ENCODE results near the gene LRRTM4. TPM values are rescaled to one million over a fixed set of nuclear protein-coding genes. Genes with fewer than 3 reads are reported as not detected.
A peak's percentile ranks its signal among the peaks of the same experiment; 100 is the strongest.

Gene LRRTM4
- polyA plus RNA-seq, 3 donors: 0.68 to 1.9 (median 1.3) TPM

DNA sequence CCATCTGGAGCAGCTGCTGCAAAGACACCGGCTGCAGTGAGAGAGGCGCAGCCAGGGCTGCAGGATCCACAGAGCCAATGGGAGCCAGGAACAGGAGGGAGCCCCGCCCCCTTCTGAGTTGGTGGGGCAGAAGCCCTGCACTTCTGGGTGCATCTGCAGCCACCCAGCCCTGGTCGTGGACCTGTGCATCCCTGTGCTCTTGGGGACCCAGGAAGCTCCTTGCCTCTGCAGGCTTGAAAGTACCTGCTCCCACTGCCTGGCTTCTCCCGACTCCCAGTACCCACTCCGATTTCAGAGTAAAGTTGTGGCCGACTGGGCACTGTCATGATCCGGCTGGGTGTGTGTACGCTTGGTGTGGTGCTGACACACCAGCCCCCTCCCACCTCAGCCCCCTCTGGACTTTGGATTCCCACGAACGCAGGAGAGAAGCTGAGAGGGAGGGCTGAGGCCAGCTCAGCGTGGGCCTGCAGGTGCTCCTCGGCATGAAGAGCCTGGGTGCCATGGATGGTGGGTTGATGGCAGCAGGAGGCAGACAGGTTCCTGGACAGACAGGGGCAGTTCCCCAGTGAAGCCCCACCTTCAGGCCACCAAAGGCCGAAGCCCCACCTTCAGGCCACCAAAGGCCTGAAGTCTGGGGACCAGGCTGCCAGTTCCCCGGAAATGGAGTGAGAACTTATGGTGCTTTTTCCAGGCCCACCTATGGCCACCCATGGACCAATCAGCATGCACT lies 34.9 kb downstream of the LRRTM4 start:
- DNase-seq (ENCODE audit: extremely low read depth in 1 of 11, low read depth in 9 of 11, low spot score in 4 of 11): no peak

DNA sequence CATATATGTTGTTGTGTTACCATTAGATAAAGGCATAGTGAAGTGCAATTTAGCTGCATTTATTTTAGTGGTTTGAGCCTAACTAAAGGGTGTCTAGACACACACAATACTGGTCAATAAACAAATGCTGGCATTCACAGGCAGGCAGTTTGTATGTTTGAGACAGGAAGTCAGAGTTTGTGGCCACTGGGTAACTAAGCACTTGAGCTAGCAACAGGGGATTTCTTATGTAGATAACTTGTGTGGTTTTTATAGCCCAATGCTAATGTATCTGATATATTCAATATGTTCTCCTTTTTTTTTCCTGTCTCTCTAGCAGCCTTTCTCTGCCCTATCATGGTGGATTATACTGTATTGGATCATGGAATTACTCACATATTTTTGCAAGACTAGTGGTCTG lies 38.1 kb downstream of the LRRTM4 start:
- DNase-seq (ENCODE audit: extremely low read depth in 1 of 11, low read depth in 9 of 11, low spot score in 4 of 11): no peak

DNA sequence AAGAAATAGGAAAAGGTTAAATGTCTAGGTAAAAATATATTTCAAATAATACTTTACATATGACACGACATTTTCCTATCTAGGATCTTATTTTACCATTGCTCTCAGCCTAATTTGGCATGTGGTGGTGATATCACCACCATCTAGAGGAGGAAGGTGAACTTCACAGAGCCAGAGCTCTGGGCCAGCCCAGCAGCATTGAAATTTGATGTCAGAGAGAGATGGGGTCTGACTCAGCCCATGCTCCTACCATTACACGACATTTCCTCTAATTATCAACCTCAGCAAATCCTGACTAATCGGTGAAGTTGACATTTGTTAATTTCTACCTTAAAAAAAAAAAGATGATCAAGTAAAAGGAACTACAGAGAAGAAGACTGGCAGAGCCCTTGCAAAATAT lies 42.3 kb downstream of the LRRTM4 start:
- no peak for DNase-seq (ENCODE audit: extremely low read depth in 1 of 11, low read depth in 9 of 11, low spot score in 4 of 11)

DNA sequence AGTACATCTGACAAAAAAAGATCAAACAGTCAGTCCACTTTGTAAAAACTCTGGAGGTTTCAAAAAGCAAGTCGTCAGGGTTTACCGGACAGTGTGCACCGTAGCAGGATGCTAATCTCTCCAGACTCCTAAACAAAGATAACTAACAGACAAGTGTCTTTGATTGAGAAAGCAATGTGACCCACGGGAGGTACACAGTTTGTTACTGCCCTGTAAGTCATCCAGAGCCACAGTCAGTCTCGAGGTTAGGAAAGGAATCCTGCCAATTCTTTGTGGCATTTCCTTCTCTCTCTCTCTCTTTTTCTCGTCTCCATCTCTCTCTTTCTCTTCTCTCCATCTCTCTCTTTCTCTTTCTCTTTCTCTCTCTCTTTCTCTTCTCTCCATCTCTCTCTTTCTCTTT lies 42.8 kb downstream of the LRRTM4 start:
- DNase-seq (ENCODE audit: extremely low read depth in 1 of 11, low read depth in 9 of 11, low spot score in 4 of 11): no peak

DNA sequence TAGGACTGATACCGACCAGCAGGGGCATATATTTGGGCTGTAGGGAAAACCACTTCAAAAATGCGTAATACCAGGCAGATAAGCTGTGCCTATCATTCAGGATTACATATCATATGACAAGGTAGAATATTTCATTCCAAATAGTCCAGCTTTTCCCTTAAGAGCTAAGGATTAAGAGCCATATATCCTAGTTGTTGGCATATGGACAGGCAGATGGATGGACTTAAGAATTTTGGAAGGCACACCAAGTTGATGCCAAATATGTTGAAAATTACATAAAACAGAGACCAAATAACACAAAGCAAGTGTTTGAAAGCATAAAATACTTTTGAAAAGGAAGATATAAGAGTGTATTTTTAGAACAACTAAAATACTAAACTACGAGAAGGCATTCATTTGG lies 52.1 kb downstream of the LRRTM4 start:
- DNase-seq (ENCODE audit: extremely low read depth in 1 of 11, low read depth in 9 of 11, low spot score in 4 of 11): no peak

DNA sequence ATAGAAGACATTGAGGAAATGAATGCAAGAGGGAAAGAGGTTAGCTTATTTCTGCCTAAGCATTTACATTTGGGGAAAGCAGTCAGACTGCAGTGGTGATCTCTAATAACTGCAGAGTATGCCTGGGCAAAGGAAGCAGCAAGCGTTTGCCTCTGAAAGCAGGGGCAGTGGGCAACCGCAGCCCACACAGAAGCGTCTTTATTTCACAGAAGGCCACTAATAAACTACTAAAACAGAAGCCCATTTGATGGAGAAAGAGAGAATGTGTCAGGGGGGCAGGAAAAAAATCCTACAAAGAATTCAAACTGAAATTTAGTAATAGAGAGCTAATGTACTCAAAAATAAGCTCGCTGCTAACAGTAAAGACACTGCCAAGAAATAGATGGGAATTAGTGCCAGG lies 53.1 kb downstream of the LRRTM4 start:
- no peak for DNase-seq (ENCODE audit: extremely low read depth in 1 of 11, low read depth in 9 of 11, low spot score in 4 of 11)

DNA sequence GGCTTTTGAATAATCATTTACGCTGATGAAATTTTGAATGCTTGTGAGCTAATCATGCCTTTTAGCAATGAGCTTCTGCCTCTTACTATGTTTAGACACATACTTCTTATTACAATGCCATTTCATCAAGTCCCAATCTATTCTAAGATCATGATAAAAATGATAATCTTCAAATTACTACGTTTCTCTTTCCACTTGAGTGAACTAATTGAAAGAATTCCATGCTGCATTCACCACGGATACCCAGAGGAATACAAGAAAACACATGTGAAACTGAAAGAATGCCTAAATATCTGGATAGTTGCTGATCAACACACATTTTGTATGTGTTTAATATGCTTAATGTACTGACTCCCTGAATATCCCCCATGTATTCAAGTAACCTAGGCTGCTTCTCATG lies 62.3 kb downstream of the LRRTM4 start:
- DNase-seq (ENCODE audit: extremely low read depth in 1 of 11, low read depth in 9 of 11, low spot score in 4 of 11): no peak

DNA sequence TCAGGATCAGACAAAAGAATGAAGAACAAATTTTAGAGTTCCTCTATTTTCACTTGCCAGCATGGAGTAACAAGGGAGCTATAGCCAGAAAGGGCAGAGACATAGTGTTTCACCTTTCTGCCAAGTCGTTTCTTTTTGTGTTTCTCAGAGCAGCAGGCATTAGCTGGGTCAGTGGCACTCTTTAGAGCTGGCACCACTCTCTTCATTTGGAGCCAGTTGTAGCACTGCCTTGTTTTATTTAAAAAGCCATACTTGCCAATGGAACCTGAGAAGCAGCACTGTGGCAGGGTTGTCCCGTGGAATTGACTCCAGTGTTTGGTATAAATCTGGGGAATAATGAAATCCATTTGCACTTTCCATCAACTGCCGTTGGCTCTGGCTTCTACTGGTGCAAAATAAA lies 64.0 kb downstream of the LRRTM4 start:
- no peak for DNase-seq (ENCODE audit: extremely low read depth in 1 of 11, low read depth in 9 of 11, low spot score in 4 of 11)

DNA sequence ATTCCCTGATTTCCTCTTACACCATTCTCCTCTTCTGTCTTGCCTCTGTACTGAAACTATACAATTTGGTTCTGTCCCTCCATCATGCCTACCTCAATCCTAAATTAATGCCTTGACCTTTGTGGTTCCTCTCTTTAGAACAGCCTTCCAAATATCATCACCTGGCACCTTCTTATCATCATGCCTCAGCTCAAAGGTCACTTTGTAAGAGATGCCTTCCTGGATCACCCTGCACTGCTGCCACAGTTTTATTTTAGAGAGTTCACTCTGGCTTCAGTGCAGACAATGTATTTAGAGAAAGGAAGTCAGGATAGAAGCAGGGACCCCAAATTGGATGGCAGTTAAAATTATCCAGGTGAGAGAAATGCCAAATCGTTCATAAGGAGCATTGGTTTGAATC lies 64.5 kb downstream of the LRRTM4 start:
- no peak for DNase-seq (ENCODE audit: extremely low read depth in 1 of 11, low read depth in 9 of 11, low spot score in 4 of 11)

DNA sequence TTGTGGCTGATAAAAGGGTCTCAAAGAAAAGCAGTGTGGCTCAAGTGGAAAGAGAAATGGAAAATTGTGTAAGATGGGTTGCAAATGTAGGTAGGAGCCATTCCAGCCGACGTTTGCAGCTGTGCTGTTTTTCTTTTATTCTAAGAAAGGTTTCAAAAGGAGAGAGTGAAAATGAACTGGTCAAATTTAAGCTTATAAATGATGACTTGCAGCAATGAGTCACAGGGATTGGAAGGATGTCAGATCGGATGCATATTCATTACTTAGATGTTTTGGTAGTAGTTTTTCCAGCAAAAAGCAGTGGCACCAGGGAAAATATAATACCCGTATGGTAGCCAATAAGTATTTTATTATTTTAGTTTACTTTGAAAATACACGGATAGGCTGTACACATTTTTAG lies 79.1 kb downstream of the LRRTM4 start:
- DNase-seq (ENCODE audit: extremely low read depth in 1 of 11, low read depth in 9 of 11, low spot score in 4 of 11): no peak

DNA sequence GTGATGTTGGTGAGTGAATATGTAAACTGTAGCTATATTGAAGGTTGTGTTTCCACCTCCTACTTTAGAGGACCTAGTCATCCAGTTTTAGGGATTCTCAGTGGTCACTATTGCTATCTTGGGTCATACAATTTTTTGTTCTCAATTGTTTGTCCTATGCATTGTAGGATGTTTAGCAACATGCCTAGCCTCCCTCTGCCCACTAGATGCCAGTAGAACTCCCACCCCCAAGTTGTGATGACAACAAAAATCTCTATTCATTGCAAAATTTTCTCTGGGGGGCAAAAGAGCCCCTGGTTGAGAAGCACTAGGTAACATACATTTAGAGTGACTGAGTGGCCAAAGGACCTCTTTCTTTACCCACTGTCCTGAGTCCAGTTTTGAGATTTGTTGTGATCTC lies 87.3 kb downstream of the LRRTM4 start:
- DNase-seq (ENCODE audit: extremely low read depth in 1 of 11, low read depth in 9 of 11, low spot score in 4 of 11): no peak

DNA sequence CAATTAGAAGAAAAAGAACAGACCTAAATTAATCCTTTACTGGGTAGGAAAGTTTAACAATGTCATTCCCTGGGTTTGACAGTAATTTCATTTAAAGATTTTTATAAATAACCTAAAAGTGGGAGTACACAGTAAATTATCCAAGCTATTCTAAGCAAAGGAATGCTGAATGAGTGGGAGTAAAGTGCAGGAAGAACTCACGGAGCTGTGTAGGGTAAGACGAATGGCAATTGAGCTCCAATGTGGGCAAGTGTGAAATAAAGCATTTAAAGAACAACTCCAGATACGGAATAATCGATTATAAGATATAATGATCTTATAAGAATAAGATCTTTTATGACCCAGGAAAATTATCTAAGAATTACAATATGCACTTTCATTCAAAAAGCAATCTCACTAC lies 93.2 kb downstream of the LRRTM4 start:
- DNase-seq (ENCODE audit: extremely low read depth in 1 of 11, low read depth in 9 of 11, low spot score in 4 of 11): peak in 1 of 11 donors; percentile 27

DNA sequence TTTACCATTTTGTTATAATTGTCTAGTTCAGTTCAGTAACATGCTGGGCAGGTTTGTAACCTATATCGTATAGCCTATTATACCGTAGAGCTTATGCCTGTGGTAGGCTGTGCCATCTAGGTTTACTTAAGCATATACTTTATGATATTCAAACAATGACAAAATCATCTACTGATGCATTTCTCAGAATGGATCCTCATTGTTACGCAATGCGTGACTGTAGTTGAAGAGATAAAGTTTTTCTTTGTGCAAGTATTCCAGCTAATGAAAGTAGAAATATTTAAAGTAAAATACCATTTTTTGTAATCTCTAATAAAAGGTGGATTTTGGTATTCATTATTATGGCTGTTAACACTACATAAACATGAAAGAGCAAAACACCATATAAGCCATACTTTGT lies 100.2 kb downstream of the LRRTM4 start:
- DNase-seq (ENCODE audit: extremely low read depth in 1 of 11, low read depth in 9 of 11, low spot score in 4 of 11): no peak

DNA sequence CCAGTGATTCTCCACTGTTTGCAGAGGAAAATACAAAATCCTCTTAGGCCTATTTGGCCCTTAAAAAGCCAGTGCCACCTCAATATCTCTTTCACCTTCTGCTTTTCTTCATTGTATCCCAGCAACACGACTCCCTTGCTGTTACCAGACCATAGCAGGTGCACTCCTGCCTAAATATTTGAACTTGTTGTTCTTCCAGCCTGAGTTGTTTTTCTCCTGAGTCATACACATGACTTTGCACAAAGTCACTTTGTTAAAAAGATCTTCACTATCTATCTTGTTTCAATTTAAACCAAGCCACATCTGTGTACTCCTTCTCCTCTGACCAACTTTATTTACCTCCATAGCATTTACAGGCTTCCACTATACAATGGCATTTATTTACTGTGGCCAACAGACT lies 103.6 kb downstream of the LRRTM4 start:
- no peak for DNase-seq (ENCODE audit: extremely low read depth in 1 of 11, low read depth in 9 of 11, low spot score in 4 of 11)

DNA sequence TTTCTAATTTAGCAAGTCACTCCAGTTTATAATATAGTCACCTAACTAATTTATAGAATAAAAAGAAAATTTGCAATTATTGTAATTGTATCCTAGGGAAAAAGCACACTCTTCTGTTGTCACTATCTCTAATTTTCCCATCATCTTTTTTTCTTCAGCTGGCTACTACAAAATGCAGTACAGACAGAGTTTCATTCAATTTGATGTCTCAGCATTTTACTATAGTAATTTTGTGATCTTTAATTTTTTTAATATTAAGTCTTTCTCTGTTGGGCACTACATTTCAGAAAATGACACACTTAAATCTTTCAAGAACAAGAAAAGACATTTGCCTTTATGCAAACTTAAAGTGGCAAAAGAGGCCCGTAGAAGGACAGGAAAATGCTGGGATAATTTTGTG lies 118.0 kb downstream of the LRRTM4 start:
- no peak for DNase-seq (ENCODE audit: extremely low read depth in 1 of 11, low read depth in 9 of 11, low spot score in 4 of 11)

DNA sequence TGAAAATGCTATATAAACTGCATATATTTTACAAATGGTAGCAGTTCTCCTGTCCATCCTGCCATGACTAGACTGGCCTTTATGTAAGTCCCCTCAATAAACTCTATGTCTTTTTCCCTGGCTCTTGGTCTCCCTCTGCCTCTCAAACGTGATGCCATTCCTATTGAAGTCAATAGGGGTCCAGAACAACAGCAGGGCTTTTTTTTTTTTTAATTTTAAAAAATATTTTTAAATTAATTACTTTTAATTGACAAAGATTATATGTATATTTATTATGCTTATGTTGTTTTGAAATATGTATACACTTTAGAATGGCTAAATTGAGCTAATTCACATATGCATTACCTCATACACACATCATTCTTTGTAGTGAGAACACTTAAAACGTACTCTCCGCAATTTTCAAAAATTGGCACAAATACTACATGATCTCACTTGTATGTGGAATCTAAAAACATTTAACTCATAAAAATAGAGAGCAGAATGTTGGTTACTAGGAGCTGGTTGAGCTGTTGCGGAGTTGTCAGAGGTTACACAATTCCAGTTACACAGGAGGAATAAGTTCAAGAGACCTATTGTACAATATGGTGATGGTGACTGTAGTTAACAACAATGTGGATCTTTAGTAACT lies 123.1 kb downstream of the LRRTM4 start:
- DNase-seq (ENCODE audit: extremely low read depth in 1 of 11, low read depth in 9 of 11, low spot score in 4 of 11): no peak

DNA sequence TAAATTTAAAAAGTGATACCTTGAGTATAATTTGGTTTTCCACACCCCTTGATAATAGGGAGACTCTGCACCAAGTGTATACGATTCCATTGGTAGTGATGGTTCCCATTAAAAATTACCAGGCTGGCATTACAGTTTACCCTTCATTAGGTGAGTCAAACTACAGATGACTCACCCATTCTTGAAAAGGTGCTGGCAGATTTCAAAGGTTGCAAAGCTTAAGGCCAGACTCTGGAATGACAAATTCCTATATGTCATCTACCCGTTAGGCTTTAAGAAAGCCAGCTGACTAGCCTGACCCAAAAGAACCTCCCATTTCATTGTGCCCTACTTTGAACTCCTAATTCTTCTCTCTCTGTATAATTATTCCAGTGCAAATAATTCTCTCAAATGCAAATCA lies 124.4 kb downstream of the LRRTM4 start:
- no peak for DNase-seq (ENCODE audit: extremely low read depth in 1 of 11, low read depth in 9 of 11, low spot score in 4 of 11)

DNA sequence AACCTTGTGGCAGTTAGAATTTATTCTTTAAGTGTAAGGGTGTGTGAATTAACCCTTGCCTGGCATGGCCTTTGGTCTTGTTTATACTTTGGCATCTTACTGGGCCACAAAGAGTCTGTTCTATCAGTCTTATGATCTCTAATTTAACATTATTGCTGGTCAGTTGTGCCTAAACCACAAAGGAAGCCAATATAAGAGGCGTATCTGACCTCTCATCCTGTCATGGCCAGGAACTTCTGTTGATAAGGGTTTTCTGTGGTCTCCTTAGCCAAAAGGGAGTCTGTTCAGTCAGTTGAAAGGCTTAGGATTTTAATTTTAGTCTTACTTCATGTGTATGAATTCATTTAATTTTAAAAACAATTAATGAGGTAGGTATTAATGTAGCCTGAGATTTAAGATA lies 127.2 kb downstream of the LRRTM4 start:
- DNase-seq (ENCODE audit: extremely low read depth in 1 of 11, low read depth in 9 of 11, low spot score in 4 of 11): no peak

DNA sequence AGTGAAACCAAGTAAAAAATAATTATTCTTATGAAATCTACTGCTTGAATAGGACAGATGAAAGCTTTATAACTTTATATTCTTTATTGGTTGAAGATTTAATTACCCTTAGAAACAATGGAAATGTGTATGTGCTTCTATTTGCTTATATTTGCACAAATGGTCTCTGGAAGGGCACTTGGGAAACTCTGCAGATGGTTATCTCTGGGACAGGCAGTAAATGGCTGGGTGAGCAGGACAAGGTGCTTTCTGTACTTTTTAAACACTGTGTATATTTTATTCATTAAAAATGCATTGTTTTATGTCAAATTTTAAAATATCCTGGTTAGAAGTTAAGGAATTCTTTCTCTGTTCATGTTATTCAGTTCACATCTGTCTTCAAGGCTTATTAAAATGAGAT lies 131.1 kb downstream of the LRRTM4 start:
- no peak for DNase-seq (ENCODE audit: extremely low read depth in 1 of 11, low read depth in 9 of 11, low spot score in 4 of 11)

DNA sequence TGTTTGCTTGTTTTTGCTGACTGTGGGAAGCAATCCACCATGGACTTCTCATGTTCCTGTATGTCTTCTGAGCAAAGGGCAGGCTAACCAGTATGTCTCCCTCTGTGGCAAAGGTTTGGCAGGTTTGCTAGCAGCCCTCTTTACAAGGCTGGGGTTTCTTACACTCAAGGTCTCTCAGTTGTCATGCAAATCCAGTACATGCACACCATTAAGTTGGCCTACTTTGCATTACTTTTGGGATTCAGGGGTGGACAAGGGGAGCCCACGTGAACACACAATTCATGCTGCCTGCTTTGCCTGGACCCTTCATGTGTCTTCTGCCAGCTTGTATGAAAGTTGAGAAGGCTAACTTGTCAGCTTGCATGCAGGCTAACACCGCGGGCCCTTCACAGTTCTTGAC lies 134.9 kb downstream of the LRRTM4 start:
- no peak for DNase-seq (ENCODE audit: extremely low read depth in 1 of 11, low read depth in 9 of 11, low spot score in 4 of 11)

DNA sequence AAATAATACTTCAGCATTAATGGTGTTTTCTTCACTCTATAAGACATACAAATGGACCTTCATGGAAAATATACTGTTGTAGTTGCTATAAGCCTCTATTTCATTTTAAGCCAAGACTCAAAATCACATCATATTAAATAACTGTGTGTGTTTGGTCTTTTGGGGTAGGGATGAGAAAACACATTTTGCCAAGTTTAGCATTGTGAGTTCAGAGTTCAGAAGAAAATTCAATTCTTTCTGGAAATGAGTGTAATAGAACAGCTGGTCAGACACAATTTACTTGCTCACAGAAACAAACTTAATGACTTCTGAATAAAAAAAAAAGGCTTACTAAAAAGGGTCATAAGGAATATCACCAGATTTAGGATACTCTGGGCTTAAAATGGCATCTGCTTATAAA lies 149.5 kb downstream of the LRRTM4 start:
- no peak for DNase-seq (ENCODE audit: extremely low read depth in 1 of 11, low read depth in 9 of 11, low spot score in 4 of 11)
